ENCODE results near the gene PRKAG2.

Gene PRKAG2

GRCh38 chr7:151695951-151696541, 180.9 kb downstream of the PRKAG2 start:
- H3K9ac ChIP-seq (ENCODE audit: low read length): no peak overlapping the region
- TF ChIP-seq EZH2 (IDR thresholded peaks at IDR 0.05; ENCODE audit: borderline replicate concordance, low read length) (no peak), CTCF (IDR thresholded peaks at IDR 0.05; ENCODE audit: low read length) (no peak)
- no peak overlapping the region for H2AFZ ChIP-seq (ENCODE audit: low read length)

GRCh38 chr7:151694828-151695580, 181.9 kb downstream of the PRKAG2 start:
- no peaks in the 10 kb centered on the region for H4K20me1 ChIP-seq (ENCODE audit: insufficient read depth, low read length)
- no peak overlapping the region for H3K9ac ChIP-seq (ENCODE audit: low read length)
- H2AFZ ChIP-seq (ENCODE audit: low read length): no peak overlapping the region
- no peaks in the 10 kb centered on the region; the same call in none of the 2 replicates for H3K27me3 ChIP-seq (ENCODE audit: insufficient read depth, low read length)
- H3K9me2 ChIP-seq (ENCODE audit: low read depth, low read length): no peaks in the 10 kb centered on the region
- H3K79me2 ChIP-seq (ENCODE audit: insufficient read depth, low read length): no peaks in the 10 kb centered on the region
- no peaks in the 10 kb centered on the region for H3F3A ChIP-seq (ENCODE audit: insufficient read depth, low read length)
- H3K9me3 ChIP-seq (ENCODE audit: low read length): no peaks in the 10 kb centered on the region
- no peaks in the 10 kb centered on the region for H3K36me3 ChIP-seq (ENCODE audit: insufficient read depth, low read length)
- no peak overlapping the region for H3K4me2 ChIP-seq (ENCODE audit: low read length)
- H3K4me3 ChIP-seq (ENCODE audit: low read depth, low read length, poor library complexity, severe bottlenecking): no peak overlapping the region
- H3K27ac ChIP-seq (ENCODE audit: low read depth, low read length, poor library complexity, severe bottlenecking): no peak overlapping the region
- no peaks in the 10 kb centered on the region for H3K4me1 ChIP-seq (ENCODE audit: insufficient read depth, low read length, severe bottlenecking)
- TF ChIP-seq CTCF (IDR thresholded peaks at IDR 0.05; ENCODE audit: low read length) (no peak), EZH2 (IDR thresholded peaks at IDR 0.05; ENCODE audit: borderline replicate concordance, low read length) (no peak)

More at GRCh38 chr7:151695951-151696541, 180.9 kb downstream of the PRKAG2 start:
- H3F3A ChIP-seq (ENCODE audit: insufficient read depth, low read length): no peaks in the 10 kb centered on the region
- H3K27me3 ChIP-seq (ENCODE audit: insufficient read depth, low read length): peaks cover 3% of the 10 kb centered on the region
- no peaks in the 10 kb centered on the region for H3K4me1 ChIP-seq (ENCODE audit: insufficient read depth, low read length, severe bottlenecking)
- H3K36me3 ChIP-seq (ENCODE audit: insufficient read depth, low read length): no peaks in the 10 kb centered on the region
- no peaks in the 10 kb centered on the region for H3K9me2 ChIP-seq (ENCODE audit: low read depth, low read length)
- no peaks in the 10 kb centered on the region for H3K9me3 ChIP-seq (ENCODE audit: low read length)
- H3K4me3 ChIP-seq (ENCODE audit: low read depth, low read length, poor library complexity, severe bottlenecking): no peak overlapping the region
- no peak overlapping the region for H3K27ac ChIP-seq (ENCODE audit: low read depth, low read length, poor library complexity, severe bottlenecking)
- H3K4me2 ChIP-seq (ENCODE audit: low read length): no peak overlapping the region
- H4K20me1 ChIP-seq (ENCODE audit: insufficient read depth, low read length): no peaks in the 10 kb centered on the region
- H3K79me2 ChIP-seq (ENCODE audit: insufficient read depth, low read length): no peaks in the 10 kb centered on the region

- Histone ChIP-seq H3F3A (ENCODE audit: insufficient read depth, low read length) (no peaks in the 10 kb centered on the region), H3K36me3 (ENCODE audit: insufficient read depth, low read length) (no peaks in the 10 kb centered on the region), H3K4me1 (ENCODE audit: insufficient read depth, low read length, severe bottlenecking) (no peaks in the 10 kb centered on the region), H3K27ac (ENCODE audit: low read depth, low read length, poor library complexity, severe bottlenecking) (no peak overlapping the region), H3K79me2 (ENCODE audit: insufficient read depth, low read length) (no peaks in the 10 kb centered on the region), H3K9ac (ENCODE audit: low read length) (no peak overlapping the region), H3K4me2 (ENCODE audit: low read length) (no peak overlapping the region), H3K9me2 (ENCODE audit: low read depth, low read length) (no peaks in the 10 kb centered on the region), H3K4me3 (ENCODE audit: low read depth, low read length, poor library complexity, severe bottlenecking) (no peak overlapping the region), H3K27me3 (ENCODE audit: insufficient read depth, low read length) (no peaks in the 10 kb centered on the region; the same call in none of the 2 replicates), H4K20me1 (ENCODE audit: insufficient read depth, low read length) (no peaks in the 10 kb centered on the region), H2AFZ (ENCODE audit: low read length) (no peak overlapping the region), H3K9me3 (ENCODE audit: low read length) (no peaks in the 10 kb centered on the region)
- TF ChIP-seq CTCF (IDR thresholded peaks at IDR 0.05; ENCODE audit: low read length) (no peak), EZH2 (IDR thresholded peaks at IDR 0.05; ENCODE audit: borderline replicate concordance, low read length) (no peak)
Observed at GRCh38 chr7:151694441-151694827, 182.5 kb downstream of the PRKAG2 start.

Measured in OCI-LY1 (cell line).